C4-2B (cell line): Measurements from ENCODE around the gene CEBPZ.

ENCODE experiments used
- CTCF ChIP-seq: fragments of 450-650 bp; conservative IDR thresholded peaks from 2 replicates; pipeline ENCODE4 v1.5.1; 2017; ENCODE audit warnings: mild to moderate bottlenecking
- ZFX ChIP-seq: fragments of 450-650 bp; IDR thresholded peaks from 2 replicates; pipeline ENCODE4 v1.6.1; 2017

- TF ChIP-seq CTCF (no peak), ZFX (no peak)
Observed at GRCh38 chr2:37224063-37224462, 7.3 kb downstream of the CEBPZ start.
